NCI-H1694 treated with DMSO at 0.1 percent for 48 hours (cell line): Measurements from ENCODE around the gene CLEC16A.
A peak's percentile ranks its signal among the peaks of the same experiment; 100 is the strongest.

Source experiments
- DNase-seq: peaks from one replicate; lab custom pipeline; 2025; lab: John Stamatoyannopoulos, UW

Gene CLEC16A

DNA sequence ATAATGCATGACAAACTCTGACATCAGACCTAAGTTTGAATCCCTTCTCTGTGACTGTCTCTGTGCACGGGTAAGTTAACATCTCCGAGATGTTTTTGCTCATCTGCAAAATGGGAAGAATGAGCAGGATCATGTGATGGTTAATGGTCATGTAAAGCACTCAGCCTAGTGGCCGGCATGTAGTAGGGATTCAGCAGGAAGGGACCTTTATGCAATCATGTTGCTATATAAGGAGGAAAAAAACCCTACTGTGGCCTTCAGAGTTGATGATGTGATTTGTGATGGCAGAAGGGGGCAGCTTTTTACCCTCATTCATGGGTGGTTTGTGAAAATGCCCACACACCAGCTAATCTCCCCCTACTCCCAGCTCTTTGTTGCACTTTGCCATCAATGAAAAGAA lies 24.1 kb downstream of the CLEC16A start:
- no peak for DNase-seq

DNA sequence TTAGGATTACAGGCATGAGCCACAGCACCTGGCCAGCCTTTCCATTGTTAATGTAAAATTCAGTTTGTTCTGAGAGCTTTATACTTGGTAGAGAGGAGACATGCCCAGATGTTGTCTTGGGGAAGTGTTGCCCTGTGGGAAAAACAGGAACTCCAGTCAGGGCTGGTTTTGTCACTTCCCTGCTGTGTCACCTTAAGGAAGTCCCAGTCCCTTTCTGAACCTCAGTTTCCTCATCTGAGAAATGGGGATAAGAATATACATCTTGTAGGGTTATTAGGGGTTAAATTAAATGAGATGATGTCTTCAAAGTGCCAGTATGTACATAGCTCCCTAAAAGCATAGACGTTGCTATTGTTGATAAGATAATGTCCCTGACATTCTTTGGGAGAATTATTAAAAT lies 25.3 kb downstream of the CLEC16A start:
- DNase-seq, result no peak

DNA sequence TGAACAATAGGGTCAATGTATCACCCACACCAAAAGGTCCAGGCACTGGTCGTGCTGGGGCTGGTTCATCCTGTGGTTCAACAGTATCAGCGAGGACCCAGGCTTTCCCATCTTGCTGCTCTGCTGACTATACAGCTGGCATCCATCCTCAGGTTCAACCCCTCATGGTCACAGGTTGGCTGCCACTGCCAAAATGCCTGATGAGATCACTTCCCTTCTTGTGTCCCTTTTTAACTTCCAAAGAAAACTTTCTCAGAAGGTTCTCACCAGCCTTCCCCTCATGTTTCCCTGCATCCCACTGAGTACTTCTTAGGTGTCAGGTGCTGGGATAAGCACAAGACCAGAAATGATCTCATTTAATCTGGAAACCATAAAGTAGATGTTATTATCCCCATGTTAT lies 25.7 kb downstream of the CLEC16A start:
- DNase-seq, result no peak

DNA sequence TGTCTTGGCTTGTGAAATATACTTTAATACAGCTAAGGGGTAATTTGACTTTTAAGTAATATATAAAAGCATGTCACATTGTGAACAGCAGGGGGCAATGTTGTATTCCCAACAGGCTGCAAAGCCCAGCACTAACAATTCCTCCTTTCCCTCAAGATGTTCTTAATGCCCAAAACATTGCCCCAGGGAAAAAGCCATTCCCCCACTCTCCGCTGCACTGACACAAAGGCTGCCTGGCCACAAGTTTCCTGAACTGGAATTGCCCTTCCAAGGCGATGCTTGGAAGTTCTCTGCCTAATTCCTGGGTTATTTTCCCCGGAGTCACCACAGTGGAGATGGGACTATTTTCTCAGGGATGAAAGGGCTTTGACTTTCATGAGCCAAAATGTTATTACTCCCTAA lies 27.2 kb downstream of the CLEC16A start:
- peak; percentile 57 for DNase-seq

DNA sequence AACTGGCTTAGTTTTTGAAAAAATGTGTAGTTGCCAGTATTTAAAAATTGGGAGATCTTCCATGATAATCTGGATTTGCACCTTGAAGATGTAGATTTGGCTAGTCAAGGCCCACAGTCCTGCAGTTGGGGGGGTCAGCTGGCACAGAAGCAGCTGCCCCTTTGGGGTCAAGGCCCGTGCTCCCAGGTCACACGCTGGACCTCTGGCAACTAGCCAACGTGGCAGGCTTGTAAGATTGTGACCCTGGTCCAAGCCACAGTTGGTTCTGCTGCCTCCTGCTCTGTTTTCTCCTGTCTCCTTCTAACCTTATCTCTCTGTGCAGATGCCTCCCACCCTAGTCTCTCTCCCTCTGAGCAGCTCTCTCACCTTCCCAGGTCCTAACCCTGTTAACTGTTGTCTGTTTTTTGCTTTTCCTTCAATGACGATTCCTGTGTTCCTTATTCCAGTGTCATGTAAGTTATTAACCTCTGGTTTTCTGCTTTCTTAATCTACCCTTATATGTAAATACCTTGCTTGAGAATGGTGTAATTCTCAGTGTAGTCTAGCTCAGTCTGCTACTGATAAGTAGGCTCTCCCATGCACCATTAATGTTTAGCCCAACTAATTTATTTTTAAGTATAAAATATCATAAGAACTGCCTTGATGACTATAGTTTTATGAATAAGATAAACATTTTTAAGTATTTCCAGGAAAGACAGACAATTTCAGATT lies 27.9 kb downstream of the CLEC16A start:
- DNase-seq, result no peak

DNA sequence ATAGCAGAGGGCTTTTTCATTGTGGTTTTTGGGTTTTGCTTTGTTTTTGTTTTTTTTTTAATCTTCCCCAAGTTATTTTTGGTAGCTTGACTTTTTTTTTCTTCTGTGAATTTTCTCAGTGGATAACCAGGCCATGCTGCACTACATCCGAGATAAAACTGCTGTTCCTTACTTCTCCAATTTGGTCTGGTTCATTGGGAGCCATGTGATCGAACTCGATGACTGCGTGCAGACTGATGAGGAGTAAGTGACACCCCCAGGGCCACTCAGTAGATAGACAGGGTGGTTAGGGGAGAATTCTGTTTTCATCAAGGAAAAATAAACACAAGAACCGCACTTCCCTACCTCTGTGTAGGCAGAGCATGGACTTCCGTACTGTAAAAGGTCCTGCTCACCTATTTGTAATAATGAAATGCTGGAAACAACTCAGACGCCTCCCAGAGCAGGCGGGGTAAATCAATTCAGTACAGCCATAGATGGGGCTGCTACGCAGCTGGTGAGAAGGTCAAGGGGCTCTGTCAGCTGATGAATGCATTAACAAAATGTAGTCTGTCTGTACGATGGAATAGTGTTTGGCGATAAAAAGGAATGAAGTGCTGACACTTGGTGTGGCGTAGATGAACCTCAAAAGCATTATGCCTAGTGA lies 28.6 kb downstream of the CLEC16A start:
- no peak for DNase-seq

DNA sequence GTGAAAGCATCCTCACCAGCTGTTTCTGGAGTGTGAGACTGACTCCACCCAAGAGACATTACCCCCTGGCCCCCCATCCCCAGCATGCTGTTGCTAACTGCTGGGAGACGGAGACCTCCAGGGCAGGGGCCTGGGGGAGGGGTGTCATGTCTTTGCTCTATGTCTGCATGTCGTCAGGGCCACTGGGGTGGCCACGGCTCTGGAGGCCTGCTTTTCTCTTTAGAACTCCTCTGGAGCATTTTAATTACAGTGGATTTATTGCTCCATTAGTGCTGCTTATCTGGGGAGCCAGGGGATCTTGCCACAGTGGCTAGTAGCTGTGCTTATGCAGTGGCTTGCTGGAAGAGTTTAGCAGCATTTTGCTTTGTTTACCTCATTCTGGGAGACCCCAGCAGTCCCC lies 32.3 kb downstream of the CLEC16A start:
- no peak for DNase-seq

DNA sequence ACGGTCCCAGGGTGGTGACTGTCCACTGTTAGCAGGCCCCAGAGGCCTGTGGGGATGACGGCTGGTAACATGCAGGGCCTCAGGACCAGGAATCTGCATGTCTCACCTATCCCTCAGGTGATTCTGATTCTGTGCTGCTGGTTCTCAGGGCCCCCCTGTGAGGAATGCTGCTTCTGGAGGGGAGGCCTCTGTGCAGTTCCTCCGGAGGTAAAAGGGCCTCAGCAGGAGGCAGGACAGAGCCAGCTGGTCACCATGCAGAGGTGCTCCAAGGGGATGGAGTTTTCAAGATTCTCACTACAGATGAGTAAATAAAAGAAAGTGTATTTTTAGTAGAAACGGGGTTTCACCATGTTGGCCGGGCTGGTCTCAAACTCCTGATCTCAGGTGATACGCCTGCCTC lies 33.8 kb downstream of the CLEC16A start:
- no peak for DNase-seq

DNA sequence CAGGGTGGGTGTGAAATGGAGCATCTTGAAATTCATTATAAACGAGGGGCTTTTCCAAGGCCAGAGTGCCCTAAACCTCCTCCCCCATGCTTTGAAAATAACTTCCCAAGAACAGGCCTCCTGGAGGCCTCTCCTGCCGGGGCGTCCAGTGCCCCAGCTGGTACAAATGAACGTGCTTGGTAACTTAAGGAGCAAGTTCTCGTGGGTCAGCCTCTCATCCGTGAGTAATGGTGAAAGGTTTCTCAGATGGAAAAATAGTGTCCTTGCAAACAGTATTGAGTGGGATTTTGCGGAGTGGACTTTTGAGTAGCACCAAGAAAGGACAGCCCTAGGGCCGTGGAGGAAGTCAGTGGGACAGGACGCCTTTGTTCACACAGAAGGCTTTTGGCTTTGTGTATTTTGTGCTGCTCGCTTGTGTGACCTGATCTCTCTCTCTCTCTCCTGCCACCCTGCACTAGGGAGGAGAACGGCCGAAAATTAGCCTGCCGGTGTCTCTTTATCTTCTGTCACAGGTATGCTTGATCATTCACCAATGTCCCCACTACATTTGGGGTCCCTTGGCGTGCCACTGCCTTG lies 34.6 kb downstream of the CLEC16A start:
- DNase-seq, result no peak

DNA sequence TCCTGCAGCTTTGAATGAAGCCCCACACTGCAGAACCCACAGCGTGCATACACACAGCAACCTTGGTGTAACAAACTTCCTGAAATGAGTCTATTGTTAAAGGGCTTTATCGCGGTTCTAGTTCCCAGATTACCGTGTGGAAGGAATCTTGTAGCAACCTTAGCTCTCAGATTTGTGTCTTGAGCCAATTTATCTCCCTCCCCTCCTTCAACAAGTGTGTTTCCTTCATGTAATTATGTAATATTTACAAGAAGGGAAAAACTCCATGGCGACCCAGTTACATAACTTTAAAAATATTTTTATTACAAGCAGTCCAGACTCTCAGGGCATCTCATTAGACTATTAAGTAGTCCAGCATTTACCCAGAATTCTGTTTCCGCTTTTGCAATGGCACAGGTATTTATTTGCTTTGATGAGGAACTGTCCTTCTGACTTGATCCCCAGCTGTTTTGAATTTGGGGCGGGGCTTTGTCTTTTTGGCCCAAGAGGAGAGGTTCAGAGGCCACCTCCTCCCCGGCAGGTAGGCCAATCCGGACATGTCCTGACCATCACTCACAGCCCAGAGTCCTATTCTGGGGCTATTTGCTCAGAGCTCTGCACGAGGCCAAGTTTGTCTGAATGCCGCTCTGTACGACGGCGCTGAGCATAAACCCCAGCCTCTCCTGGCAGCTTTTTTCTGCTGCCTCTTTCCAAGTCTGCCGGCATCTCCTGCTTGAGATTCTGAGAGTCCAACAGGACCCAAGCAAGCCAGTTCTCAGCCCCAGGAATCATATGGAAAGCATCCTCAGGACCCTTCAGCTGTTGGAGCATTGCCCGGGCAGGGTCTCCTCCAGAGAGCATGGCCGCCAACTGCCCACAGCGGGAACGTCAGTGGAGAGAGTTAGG lies 35.6 kb downstream of the CLEC16A start:
- no peak for DNase-seq

DNA sequence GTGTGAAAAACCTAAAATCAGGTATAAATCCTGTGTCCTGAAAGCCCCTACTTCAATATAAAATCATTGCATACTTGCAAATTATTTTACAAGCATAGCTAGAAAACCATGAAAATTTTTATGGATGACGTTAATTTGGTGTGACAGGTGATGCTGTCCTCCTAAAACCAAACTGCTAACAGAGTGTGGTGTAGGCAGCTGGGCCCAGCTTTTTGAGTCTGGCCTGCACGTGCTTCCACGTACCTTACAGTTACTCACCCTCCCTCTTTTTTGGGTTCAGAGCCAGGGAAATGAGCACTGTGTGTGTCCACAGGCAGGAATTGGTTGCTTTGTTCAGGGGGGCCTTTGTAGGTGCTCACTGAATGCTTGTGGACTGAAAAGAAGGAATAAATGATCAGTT lies 36.4 kb downstream of the CLEC16A start:
- no peak for DNase-seq

DNA sequence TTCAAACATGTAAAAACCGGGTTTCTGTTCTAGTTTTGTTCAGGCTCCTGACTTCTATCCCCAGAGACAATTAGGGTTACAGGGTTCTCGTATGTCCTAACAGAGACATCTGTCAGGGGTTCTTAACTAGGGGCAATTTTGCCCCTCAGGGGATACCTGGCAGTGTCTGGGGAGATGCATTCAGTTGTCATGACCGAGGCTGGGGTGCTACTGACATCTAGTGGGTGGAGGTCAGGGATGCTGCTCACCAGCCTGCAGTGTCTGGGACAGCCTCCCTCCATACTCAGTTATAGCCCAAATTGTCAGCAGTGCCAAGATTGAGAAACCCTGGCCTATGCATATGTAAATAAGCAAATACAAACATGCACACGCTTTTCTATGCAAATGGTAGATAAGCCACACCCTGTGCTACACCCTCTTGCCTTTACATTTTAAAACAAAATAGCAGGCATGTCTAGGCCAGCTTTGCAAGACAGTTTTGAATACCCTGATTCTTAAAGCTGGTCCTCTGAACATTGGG lies 37.4 kb downstream of the CLEC16A start:
- DNase-seq, result no peak

DNA sequence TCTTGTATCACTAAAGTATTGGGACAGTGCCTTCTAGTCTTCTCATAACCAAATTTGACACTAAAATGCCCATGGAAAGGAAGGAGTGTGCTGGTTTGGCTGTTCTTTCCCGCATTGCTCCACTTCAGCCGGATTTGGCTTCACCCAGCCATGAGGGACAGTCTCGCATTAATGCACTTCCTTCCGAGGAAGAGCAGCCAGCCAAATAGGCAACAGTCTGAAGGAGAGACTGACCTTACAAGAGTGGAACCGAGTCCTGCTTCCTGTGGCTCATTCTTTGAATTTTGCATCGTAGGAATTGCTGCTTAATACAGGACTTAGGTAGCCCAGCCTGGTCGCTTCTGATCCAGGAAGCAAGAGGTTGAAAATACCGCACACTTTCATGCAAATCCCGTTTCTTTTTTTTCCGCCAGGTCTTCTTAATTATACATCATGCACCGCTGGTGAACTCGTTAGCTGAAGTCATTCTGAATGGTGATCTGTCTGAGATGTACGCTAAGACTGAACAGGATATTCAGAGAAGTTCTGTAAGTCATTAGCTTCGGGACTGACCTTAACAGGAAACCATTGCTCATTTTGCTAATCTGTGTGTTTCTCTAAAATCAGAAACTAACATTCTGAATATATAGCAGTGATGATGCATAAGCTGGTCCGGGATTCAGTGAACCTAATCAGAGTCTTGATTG lies 38.2 kb downstream of the CLEC16A start:
- DNase-seq, result no peak

DNA sequence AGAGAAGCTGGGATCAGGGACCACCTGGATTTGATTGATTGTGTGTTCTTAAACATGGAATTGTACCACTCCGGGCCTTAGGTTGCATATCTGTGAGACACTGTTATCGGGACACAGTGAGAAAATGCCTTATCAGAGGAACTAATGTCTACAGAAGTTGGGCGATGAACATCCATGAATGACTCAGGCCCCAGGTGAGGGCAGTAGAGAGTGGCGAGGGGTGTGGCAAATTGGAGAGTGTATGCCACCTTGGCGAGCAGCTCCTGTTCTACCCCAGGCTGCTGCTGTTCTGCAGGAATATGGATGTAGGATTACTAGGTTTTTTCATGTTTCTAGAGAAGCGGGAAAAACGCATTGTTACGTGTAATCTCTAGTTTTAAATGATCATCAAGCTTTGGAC lies 38.8 kb downstream of the CLEC16A start:
- DNase-seq, result no peak

DNA sequence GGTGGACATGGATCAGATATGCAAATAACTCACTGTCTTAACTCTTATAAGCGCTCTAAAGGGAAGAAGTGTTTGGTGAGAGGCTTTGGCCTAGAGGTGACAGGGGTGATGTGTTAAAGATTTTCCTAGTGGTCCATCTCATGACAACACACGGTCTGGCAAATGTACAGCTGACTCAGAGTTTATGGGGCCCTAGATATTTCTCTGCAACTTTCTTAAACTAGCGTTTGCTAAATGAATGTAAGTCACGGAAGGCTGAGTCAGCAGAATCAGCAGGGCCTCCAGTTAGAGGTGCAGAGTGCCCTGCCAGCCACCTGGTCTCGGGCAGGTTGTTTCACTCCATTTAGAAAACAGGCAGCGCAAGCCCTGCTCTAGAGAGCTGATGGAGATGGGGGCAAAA lies 40.1 kb downstream of the CLEC16A start:
- DNase-seq, result no peak

DNA sequence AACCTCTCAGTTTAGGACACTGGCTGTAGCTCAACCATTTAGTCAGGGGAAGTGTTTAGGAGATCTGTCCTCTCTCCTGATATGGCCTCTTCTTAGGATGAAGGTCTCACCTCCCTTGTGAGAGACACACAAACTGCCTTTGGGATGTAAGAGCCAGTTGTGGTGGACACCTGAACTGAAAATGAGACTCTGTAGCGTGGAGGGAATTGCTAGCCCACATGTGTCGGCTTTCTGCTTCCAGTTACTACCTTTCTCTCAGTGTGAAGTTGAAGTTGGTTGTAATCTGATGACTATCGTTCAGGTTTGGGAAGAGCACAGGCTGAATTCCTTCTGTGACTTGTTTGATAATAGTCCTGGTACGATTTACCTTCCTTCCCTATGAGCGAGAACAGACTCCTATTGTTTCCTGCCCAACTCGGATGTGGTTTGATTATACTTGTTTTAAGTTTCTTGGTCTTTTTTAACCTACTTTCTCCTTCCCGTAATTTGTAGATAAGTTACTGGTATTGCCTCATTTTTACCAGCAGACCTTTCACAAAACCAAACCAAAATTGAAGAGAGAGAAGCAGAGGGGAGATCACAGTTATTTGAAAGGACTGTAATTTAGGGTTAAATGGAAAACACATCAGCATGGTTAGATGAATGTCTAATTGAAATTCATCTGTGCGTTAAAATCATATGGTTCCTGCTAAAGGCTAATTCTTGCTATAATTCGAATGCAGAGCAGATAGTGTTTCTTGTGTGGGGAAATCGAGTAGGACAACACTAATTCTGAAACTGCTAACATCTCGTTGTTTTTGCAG lies 43.2 kb downstream of the CLEC16A start:
- DNase-seq, result no peak

DNA sequence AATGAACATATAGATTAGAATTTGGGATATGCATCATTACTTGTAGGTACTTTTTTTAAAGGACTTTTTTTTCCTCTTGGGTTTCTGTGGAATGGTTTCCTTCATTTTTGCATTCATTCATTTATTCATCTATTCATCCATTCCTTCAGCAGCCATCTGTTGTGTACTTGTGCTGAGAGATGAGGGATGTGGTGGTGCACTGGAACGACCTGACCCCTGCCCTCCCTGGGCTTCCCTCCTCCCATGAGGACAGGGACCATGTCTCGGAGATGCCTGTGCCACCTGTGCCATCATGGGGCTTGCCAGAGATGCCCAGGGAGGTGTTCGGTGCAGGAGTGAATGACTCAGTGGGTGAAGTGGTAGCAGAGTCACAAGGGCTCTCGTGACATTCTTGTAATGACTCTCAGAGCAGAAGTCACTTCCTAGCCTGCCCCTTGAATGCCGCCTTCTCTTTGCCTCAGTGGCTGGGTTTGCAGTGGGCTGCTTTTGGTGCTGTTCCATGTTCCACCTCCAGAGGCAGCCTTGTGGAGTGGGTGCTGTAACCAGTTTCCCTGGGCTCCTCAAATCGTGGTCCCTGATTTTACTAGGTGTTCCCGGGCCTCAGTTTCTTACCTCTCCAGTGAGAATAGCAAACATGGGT lies 43.9 kb downstream of the CLEC16A start:
- no peak for DNase-seq

DNA sequence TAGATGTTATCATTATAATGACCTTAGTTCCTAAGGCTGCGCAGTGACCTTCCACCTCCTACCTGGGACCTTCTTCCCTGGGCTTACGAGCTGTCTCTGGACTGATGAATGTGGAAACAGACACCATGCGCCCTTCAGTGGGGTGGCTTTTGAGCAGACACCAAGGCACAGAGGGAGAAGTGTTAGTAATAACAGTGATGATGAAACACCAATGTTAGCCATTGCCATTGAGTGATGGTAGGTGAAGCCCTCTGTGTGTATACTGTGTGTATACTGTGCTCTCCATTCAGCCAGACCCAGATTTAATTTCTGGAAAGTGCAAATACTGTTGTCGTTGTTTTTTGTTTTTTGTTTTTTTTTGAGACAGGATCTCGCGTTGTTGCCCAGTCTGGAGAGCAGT lies 44.5 kb downstream of the CLEC16A start:
- no peak for DNase-seq

DNA sequence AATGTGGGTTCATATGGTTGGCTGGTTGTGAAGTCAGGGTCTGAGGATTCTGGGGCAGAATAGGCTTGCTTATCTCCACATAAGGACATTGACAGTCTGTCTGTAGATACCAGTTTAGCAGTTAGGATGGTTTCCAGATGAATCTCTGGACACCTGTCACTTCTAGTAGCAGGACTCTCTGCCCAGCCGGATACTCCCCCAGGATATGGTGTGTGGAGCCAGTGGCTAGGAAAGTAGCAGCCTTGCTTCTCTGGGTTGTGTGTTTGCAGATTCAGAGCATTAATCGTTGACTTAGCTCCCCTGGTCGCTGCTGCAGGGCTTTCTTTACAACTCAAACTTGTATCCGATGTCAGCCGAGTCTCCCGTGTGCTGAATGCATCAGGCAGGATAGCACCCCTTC lies 45.2 kb downstream of the CLEC16A start:
- no peak for DNase-seq

DNA sequence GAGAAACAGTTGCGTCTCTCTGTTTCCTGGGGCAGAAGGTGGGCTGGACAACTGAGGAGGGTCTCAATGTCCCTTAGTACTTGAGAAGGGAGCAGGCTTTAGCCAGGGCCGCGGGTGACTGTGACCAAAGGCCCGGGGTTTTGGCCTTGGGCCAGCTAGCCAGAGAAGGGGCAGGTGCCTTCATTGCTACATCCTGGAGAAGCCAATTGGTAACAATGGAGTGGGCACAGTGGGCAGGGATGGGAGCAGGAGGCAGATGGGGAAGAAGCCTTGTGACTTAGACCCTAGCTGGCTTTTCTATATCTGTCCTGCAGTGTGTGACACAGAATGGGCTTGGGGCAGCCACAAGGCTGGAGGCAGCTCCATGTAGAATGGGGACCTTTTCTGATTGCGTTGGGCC lies 46.0 kb downstream of the CLEC16A start:
- DNase-seq, result no peak

DNA sequence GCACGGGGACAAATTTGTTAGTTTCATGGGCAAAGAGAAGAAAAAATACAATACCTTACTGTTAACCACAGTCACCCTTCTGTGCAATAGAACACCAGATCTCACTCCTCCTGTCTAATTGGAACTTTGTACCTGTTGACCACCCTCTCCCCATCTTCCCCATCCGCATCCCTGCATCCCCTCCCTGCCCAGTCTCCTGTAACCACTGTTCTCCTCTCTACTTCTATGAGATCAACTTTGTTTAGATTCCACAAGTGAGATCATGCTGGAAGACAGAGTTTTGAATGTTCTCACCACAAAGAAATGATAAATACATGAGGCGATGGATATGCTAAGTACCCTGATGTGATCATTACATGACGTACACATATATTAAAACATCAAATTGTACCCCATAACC lies 47.7 kb downstream of the CLEC16A start:
- no peak for DNase-seq
